Measurements from ENCODE around the gene CBLB.
"Not testable (repeated sequence)": the region's sequence is repeated elsewhere in the genome, so short reads cannot be mapped to it uniquely, and the experiment has no call there.

Gene CBLB

GRCh38 chr3:105746231-105746996 lies 122.4 kb downstream of the CBLB start:
- no peak for DNase-seq

- DNase-seq: no peak
Observed at GRCh38 chr3:105745046-105745445, 123.8 kb downstream of the CBLB start.

DNA sequence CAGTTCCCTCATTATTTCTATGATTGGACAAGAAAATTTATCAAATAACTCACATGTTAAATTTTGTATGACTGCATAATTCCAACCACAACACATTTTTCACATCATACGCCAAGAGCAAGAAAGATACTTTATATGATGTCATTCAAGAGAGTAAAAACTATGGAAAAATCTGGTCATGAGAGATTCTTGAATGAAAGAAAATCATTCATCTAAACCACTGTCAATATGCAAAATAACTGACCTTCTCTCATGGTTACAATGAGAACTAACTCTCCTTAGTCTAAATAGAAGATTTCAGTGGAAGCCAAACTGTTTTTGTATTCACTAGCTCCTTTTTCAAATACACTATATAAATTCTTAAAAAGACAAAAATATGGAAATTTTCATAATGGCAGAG lies 124.6 kb downstream of the CBLB start:
- no peak for DNase-seq

- DNase-seq: no peak
Observed at GRCh38 chr3:105733356-105733755, 135.5 kb downstream of the CBLB start.

GRCh38 chr3:105731686-105732085 lies 137.1 kb downstream of the CBLB start:
- no peak for DNase-seq

DNA sequence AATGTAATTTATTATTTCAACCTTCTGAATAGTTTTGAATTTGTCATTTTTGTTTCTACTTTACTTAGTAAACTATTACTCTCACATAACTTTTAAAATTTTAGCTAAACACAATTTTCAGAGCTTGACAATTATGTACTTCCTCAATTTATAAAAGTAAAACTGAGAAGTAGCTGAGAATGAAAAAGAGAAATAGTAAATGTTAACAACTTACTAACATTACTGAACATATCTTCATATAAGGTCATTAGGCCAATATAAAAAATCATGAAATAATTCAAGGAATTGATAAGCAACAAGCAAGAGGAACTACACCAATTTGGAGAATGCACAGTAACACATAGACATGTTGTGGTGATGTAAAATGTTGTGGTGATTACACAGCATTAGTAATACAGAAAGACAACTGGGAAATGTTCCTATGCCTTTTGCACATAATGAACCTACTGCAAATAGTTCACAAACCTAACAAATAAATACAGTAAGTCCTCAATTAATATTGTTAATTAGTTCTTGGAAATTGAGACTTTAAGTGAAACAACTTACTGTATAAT lies 137.9 kb downstream of the CBLB start:
- DNase-seq: no peak

DNA sequence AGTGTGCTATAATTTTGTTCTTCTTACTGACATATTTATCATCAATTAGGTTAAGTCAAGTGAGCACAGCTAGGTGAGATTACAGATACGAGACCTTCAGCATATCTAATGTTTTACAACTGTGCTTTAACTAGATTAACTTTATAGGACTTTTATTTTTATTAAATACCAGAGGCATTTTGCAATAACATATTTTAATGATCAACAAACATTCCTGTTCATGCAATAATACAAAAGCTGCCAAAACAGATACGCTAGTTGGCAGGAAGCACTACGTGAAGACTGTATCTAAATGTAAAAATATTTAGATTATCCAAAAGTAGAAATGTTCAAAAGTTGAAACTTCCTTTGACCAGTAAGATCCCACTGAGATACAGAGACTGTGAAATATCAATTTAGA lies 139.1 kb downstream of the CBLB start:
- no peak for DNase-seq

DNA sequence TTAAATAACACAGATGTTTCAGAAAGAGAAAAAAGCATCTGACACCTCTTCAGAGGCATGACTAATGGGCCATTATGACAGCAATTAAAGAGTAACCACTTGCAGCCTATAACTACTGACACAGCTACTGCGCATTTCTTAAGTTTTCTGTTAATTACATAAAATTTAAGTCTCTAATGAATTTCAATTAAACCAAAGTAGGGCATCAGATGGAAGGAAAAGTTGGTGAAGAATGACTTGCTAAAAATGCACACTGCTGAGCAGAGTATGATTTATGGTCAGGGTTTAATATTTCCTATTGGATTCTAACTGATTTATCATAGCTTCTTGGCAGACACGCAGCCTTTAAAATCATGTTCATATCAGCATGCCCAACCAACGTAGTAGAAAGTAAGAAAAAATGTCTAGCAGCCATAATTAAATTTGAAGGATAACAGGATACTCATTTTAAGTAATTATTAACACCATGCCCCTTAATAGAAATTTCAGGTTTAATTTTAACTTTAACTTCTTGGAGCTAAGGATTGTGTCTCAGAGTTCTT lies 140.0 kb downstream of the CBLB start:
- DNase-seq: no peak

- DNase-seq: not testable (repeated sequence)
Observed at GRCh38 chr3:105727036-105727435, 141.8 kb downstream of the CBLB start.

- DNase-seq: no peak
Observed at GRCh38 chr3:105722943-105723556, 145.8 kb downstream of the CBLB start.

- DNase-seq: no peak
Observed at GRCh38 chr3:105719791-105720190, 149.0 kb downstream of the CBLB start.

GRCh38 chr3:105715372-105715771 lies 153.4 kb downstream of the CBLB start:
- DNase-seq: no peak

- DNase-seq: no peak
Observed at GRCh38 chr3:105714453-105714852, 154.4 kb downstream of the CBLB start.

- DNase-seq: no peak
Observed at GRCh38 chr3:105708980-105709379, 159.8 kb downstream of the CBLB start.

- DNase-seq: no peak
Observed at GRCh38 chr3:105707009-105707408, 161.8 kb downstream of the CBLB start.

- DNase-seq: no peak
Observed at GRCh38 chr3:105704726-105705410, 163.9 kb downstream of the CBLB start.

DNA sequence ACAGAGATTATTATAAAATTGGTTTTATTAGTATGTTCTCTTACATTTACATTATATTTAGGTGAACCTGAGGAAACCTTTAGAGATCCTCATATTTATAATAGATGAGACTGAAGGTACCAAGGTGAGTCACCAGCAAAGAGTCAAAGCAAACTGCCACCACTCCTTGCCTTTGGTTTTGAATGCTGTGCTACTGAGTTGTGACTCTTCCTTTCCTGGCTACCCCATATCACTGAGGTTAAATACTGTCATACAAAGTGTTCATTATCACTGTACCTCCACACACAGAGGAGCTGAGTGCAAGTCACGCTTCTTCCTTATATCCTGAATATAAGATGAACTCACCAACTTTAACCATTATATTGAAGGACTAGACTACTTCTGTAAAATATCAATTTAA lies 168.2 kb downstream of the CBLB start:
- no peak for DNase-seq

DNA sequence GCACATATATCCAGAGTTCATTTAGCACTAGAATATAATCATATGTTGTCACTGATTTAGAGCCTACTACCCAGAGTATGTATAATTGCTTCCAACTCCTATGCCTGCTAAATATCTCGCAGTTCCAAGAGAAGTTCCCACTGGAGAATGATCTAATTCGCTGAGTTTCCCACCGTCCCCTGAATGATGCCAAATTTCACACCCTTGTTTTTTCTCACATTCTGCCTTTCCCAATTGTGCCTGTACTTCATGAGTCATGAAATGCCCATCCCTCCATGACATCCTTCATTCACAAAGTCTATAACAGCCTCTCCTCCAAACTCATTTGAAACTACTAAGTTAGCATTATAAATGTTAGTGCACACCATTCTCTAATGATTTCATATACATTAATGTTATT lies 177.2 kb downstream of the CBLB start:
- DNase-seq: no peak

DNA sequence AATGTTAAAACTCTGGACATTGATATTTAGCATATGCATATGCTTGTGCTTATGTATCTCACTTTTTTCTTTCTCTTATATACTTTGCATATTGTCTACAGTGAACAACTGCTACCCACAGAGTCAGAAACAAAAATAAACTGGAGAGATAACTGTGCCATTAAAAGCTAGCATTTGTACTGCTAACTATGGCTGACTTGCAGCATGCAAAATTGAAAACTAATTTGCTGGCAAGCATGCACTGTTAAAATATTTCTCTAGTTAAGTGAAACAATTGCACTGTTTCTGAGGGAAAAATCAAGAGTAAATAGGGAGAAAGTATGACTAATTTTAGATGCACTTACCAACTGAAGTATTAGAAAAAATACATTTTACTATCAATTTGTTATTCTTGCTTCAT lies 177.8 kb downstream of the CBLB start:
- DNase-seq: no peak

DNA sequence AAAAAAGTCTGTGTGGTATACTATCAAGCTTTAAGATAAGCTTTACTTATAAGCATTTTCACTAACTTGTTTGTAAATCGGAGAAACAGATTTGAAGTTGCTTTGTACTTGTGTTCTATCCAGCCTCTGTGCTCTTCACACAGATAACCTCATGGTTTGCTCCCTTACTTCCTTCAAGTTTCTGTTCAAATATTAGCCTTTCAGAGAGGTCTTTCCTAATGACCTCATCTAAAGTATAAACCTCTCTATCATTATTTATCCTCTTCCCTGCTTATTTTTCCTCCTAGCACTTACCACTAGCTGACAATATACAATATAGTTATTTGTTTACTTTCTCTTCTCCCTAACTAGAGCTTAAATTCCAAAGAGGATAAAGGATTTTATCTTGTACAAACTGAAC lies 180.0 kb downstream of the CBLB start:
- no peak for DNase-seq

- no peak for DNase-seq
Observed at GRCh38 chr3:105686278-105686897, 182.4 kb downstream of the CBLB start.

GRCh38 chr3:105679951-105680350 lies 188.9 kb downstream of the CBLB start:
- DNase-seq: no peak

- no peak for DNase-seq
Observed at GRCh38 chr3:105678017-105678416, 190.8 kb downstream of the CBLB start.
